ENCODE data around the gene SLC25A45. TPM values are rescaled to one million over a fixed set of nuclear protein-coding genes. Genes with fewer than 3 reads are reported as not detected.

The SLC25A45 gene
- total RNA-seq, 3 donors from 2014 or later (not counting 1 experiment from before 2014, with no cell fraction given) = 50.9 to 61.1 (median 61.0) TPM

DNA sequence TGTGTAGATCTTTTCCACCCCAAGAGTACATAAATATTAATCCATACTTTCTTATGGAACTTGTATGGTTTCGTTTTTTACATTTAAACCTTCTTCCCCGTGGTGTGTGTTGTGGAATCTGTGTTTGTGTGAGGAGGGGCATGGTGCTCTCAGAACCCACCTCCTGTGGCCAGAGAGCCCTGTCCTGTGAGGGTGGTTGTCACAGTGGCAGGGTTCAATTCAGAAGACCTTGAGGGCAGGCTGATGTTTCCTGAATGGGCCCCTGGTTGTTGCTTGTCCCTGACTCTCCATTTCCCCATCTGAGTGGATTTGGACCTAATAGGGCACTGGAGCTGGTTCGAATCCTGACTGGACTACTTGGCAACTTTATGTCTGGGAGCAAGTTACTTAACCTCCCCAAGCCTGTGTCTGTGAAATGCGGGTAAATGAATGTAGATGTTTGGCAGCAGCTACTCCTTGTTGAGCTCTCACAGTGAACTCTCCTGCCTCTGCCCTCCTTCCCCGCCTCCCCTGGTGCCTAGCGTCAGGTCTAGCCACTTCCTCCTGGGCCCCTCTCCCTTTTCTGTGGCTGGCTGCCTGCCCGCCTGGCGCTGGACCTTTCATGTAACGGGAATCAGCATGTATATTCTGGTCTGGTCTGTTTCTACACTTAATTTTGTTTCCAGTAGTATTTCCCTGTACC lies 47.4 kb upstream of the SLC25A45 start:
- intact Hi-C loops (cut with micrococcal nuclease) = loop anchor here (2.0 kb wide), 2 partner anchors 45 to 47 kb away; no protein-coding TSS in a partner anchor
- Mint-ChIP-seq H3K9me3 (no peaks in the 10 kb centered on the region), H3K4me3 (peak overlapping the region; percentile 95), H3K27me3 (ENCODE audit: low read depth in 2 of 2) (no peaks in the 10 kb centered on the region), H3K27ac (peak overlapping the region; percentile 98 to 100), H3K36me3 (peaks cover 7% of the 10 kb centered on the region), H3K4me1 (peaks cover 88 to 94% of the 10 kb centered on the region in 2 donors)
- no peaks in the 10 kb centered on the region for H3K27me3 ChIP-seq (ENCODE audit: control insufficient read depth, insufficient read depth, low read length)
- TF ChIP-seq CTCF (IDR thresholded peaks at IDR 0.05) = no peak
- 0% methylated on average over 6 of the region's 9 CpGs for WGBS (ENCODE audit: insufficient coverage)
- H3K9me3 ChIP-seq (ENCODE audit: control insufficient read depth, insufficient read depth, low read length) = no peaks in the 10 kb centered on the region
- peaks cover 33% of the 10 kb centered on the region for H3K36me3 ChIP-seq (ENCODE audit: control insufficient read depth, insufficient read depth, low read length)
- peak overlapping the region; percentile 11 for H3K4me3 ChIP-seq (ENCODE audit: low read length)
- H3K27ac ChIP-seq (ENCODE audit: low read length) = peak overlapping the region; percentile 92
- DNase-seq (peak in 1 of 2 donors; percentile 65), ATAC-seq (no peak)
- H3K4me1 ChIP-seq (ENCODE audit: control insufficient read depth, insufficient read depth, low read length) = peaks cover 44% of the 10 kb centered on the region

- H3K27me3 ChIP-seq (ENCODE audit: control insufficient read depth, insufficient read depth, low read length) = no peaks in the 10 kb centered on the region
- intact Hi-C loops (cut with micrococcal nuclease) = no loop called here
- Mint-ChIP-seq H3K4me3 (peak overlapping the region; percentile 95), H3K27ac (peak overlapping the region; percentile 98 to 100), H3K36me3 (peaks cover 7% of the 10 kb centered on the region), H3K27me3 (ENCODE audit: low read depth in 2 of 2) (no peaks in the 10 kb centered on the region), H3K9me3 (no peaks in the 10 kb centered on the region), H3K4me1 (peaks cover 90 to 94% of the 10 kb centered on the region in 2 donors)
- DNase-seq (peak in 1 of 2 donors; percentile 40), ATAC-seq (no peak)
- 28% methylated on average over 6 of the region's 9 CpGs for WGBS (ENCODE audit: insufficient coverage)
- peak overlapping the region; percentile 11 for H3K4me3 ChIP-seq (ENCODE audit: low read length)
- H3K4me1 ChIP-seq (ENCODE audit: control insufficient read depth, insufficient read depth, low read length) = peaks cover 43% of the 10 kb centered on the region
- H3K27ac ChIP-seq (ENCODE audit: low read length) = peak overlapping the region; percentile 92
- no peaks in the 10 kb centered on the region for H3K9me3 ChIP-seq (ENCODE audit: control insufficient read depth, insufficient read depth, low read length)
- H3K36me3 ChIP-seq (ENCODE audit: control insufficient read depth, insufficient read depth, low read length) = peaks cover 26% of the 10 kb centered on the region
- no peak for TF ChIP-seq CTCF (IDR thresholded peaks at IDR 0.05)
These were observed 46.7 kb upstream of the SLC25A45 start for GRCh38 chr11:65429068-65429681.

DNA sequence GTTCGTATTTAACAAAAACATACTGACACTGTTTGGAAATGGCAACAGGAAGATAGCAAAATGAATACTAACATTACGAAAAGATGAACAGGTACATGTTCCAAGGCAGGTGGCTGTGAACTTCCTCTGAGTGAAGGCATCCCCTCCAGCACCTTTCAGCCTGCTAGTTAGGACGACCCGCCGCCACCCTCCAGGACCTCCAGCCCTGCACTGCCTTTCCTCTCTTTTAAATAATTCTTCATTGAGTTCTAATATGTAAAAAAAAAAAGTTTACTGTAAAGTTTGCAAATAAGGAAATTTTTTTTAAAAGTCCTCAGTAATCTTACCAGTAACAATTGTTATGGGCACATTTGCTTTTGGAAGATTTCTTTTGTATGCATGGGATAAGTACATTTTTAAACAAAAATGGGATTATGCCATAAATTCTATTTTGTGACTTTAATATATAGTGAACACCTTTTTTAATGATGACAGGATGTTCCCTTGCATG lies 46.2 kb upstream of the SLC25A45 start:
- TF ChIP-seq CTCF (IDR thresholded peaks at IDR 0.05) = no peak
- Histone ChIP-seq H3K4me3 (ENCODE audit: low read length) (no peak overlapping the region), H3K4me1 (ENCODE audit: control insufficient read depth, insufficient read depth, low read length) (peaks cover 41% of the 10 kb centered on the region), H3K9me3 (ENCODE audit: control insufficient read depth, insufficient read depth, low read length) (no peaks in the 10 kb centered on the region), H3K27ac (ENCODE audit: low read length) (peak overlapping the region; percentile 100), H3K36me3 (ENCODE audit: control insufficient read depth, insufficient read depth, low read length) (peaks cover 22% of the 10 kb centered on the region), H3K27me3 (ENCODE audit: control insufficient read depth, insufficient read depth, low read length) (no peaks in the 10 kb centered on the region)
- Mint-ChIP-seq H3K27ac (peak overlapping the region; percentile 98 to 100), H3K27me3 (ENCODE audit: low read depth in 2 of 2) (no peaks in the 10 kb centered on the region), H3K4me1 (peaks cover 94 to 98% of the 10 kb centered on the region in 2 donors), H3K9me3 (no peaks in the 10 kb centered on the region), H3K36me3 (peaks cover 7% of the 10 kb centered on the region), H3K4me3 (peak overlapping the region; percentile 95)
- intact Hi-C loops (cut with micrococcal nuclease) = no loop called here
- DNase-seq = peak in 1 of 2 donors; percentile 51
- WGBS (ENCODE audit: insufficient coverage) = 29% methylated on average over 2 of the region's 5 CpGs
- ATAC-seq = no peak
